ENCODE results near the gene ASPA.

Gene ASPA

DNA sequence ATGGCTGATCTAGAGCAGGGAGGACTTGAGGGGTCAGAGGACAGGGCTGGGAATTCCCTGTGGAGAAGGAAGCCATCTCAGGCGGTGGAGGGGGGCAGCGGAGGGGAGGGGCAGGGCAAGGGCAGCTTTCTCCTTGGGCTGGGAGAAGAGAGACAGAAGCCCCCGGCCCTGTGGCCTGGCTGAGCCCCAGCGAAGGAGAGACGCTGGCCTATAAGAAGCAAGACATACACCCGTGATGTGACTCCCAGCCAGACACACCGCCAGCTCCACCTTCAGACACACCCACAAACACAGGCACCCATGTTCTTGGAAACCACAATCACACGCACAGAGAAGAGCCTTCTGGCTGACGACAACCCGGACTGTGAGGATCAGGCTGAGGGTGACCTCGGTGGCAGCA lies 71.8 kb downstream of the ASPA start:
- no peaks in the 10 kb centered on the region for H3K36me3 ChIP-seq (ENCODE audit: control insufficient read depth, insufficient read depth, low read length)
- no peak overlapping the region for H2AFZ ChIP-seq
- H3K4me3 ChIP-seq (ENCODE audit: low read depth, low read length), result no peak overlapping the region
- no peaks in the 10 kb centered on the region for H3K9me3 ChIP-seq (ENCODE audit: control insufficient read depth, low read length)
- no peak overlapping the region for H3K9ac ChIP-seq
- TF ChIP-seq, protein P1, sequence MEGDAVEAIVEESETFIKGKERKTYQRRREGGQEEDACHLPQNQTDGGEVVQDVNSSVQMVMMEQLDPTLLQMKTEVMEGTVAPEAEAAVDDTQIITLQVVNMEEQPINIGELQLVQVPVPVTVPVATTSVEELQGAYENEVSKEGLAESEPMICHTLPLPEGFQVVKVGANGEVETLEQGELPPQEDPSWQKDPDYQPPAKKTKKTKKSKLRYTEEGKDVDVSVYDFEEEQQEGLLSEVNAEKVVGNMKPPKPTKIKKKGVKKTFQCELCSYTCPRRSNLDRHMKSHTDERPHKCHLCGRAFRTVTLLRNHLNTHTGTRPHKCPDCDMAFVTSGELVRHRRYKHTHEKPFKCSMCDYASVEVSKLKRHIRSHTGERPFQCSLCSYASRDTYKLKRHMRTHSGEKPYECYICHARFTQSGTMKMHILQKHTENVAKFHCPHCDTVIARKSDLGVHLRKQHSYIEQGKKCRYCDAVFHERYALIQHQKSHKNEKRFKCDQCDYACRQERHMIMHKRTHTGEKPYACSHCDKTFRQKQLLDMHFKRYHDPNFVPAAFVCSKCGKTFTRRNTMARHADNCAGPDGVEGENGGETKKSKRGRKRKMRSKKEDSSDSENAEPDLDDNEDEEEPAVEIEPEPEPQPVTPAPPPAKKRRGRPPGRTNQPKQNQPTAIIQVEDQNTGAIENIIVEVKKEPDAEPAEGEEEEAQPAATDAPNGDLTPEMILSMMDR (IDR thresholded peaks at IDR 0.05), result no peak
- H3K4me2 ChIP-seq (ENCODE audit: low read length), result no peak overlapping the region
- H3K27me3 ChIP-seq (ENCODE audit: control insufficient read depth, insufficient read depth, low read length), result no peaks in the 10 kb centered on the region
- H3K4me1 ChIP-seq, result no peaks in the 10 kb centered on the region
- H3K79me2 ChIP-seq, result no peaks in the 10 kb centered on the region
- H3K27ac ChIP-seq, result no peak overlapping the region

DNA sequence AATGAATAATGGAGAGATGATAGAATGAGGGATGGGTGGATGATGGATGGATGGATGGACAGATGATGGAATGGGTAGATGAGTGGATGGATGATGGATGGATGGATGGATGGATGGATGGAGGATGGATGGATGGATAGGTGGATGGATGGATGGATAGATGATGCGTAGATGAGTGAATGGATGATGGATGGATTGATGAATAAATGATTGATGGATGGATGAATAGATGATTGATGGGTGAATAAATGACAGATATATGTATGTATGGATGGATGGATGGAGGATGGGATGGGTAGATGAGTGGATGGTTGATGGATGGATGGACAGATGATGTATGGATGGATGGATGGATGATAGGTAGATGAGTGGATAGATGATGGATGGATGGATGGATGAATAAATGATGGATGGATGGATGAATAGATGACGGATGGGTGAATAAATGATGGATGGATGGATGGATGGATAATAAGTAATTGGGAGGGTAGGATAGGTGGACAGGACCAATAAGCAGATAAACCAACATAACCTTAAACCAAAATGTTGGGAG lies 73.9 kb downstream of the ASPA start:
- H3K9me3 ChIP-seq (ENCODE audit: control insufficient read depth, low read length), result no peaks in the 10 kb centered on the region
- H3K27me3 ChIP-seq (ENCODE audit: control insufficient read depth, insufficient read depth, low read length), result no peaks in the 10 kb centered on the region
- H3K4me3 ChIP-seq (ENCODE audit: low read depth, low read length), result no peak overlapping the region
- TF ChIP-seq, protein P1 (IDR thresholded peaks at IDR 0.05), result no peak
- H3K4me1 ChIP-seq, result no peaks in the 10 kb centered on the region
- H3K27ac ChIP-seq, result no peak overlapping the region
- H3K79me2 ChIP-seq, result no peaks in the 10 kb centered on the region
- H2AFZ ChIP-seq, result no peak overlapping the region
- no peak overlapping the region for H3K9ac ChIP-seq
- no peak overlapping the region for H3K4me2 ChIP-seq (ENCODE audit: low read length)
- H3K36me3 ChIP-seq (ENCODE audit: control insufficient read depth, insufficient read depth, low read length), result no peaks in the 10 kb centered on the region

DNA sequence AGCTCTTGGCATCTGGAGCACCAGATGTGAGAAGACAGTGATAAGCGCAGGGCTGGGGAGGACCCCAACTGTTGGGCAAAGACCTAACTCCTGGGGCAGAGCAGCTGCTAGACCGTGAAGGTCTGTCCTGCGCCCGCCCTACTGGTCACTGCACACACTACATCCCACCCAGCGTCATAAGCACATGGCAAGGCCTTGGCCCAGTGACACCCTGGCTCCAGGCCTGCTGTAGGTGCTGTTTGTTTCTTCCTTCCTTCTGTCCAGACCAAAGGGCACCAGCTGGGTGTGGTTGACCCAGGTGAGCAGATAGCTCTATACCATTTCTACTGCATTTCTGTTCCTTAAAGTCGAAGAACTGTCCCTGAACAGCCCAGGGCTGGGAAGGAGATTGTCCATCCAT lies 75.4 kb downstream of the ASPA start:
- Histone ChIP-seq H3K27me3 (ENCODE audit: control insufficient read depth, insufficient read depth, low read length) (no peaks in the 10 kb centered on the region), H3K9me3 (ENCODE audit: control insufficient read depth, low read length) (no peaks in the 10 kb centered on the region), H3K4me3 (ENCODE audit: low read depth, low read length) (no peak overlapping the region), H3K9ac (no peak overlapping the region), H3K4me2 (ENCODE audit: low read length) (no peak overlapping the region), H2AFZ (no peak overlapping the region), H3K79me2 (no peaks in the 10 kb centered on the region), H3K27ac (no peak overlapping the region), H3K4me1 (no peaks in the 10 kb centered on the region), H3K36me3 (ENCODE audit: control insufficient read depth, insufficient read depth, low read length) (no peaks in the 10 kb centered on the region)
- TF ChIP-seq, protein P1 (IDR thresholded peaks at IDR 0.05), result no peak

DNA sequence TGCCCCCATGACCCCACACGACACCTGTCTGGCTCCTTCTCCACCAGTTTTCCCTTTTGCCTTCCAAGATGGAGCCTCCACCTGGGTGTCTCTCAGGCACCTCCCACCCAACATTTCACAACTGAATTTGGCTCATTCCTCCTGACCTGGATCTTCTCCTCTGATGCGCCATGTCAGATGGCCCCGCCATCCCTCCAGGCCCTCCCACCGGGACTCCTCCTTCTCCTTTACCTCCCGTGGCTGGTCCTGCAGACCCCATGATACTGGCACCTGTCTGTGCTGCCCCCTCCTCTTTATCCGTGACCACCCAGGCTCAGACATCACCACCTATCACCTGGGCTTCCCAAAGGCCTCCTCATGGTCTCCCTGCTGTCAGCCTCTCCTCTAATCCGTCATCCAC lies 77.1 kb downstream of the ASPA start:
- Histone ChIP-seq H3K9ac (no peak overlapping the region), H3K27me3 (ENCODE audit: control insufficient read depth, insufficient read depth, low read length) (no peaks in the 10 kb centered on the region), H3K4me1 (no peaks in the 10 kb centered on the region), H3K27ac (no peak overlapping the region), H3K79me2 (no peaks in the 10 kb centered on the region), H3K4me2 (ENCODE audit: low read length) (no peak overlapping the region), H3K36me3 (ENCODE audit: control insufficient read depth, insufficient read depth, low read length) (no peaks in the 10 kb centered on the region), H3K4me3 (ENCODE audit: low read depth, low read length) (no peak overlapping the region), H3K9me3 (ENCODE audit: control insufficient read depth, low read length) (no peaks in the 10 kb centered on the region), H2AFZ (no peak overlapping the region)
- TF ChIP-seq, protein P1 (IDR thresholded peaks at IDR 0.05), result no peak

All from parathyroid adenoma (tissue), 2 donors.